Hematopoietic multipotent progenitor cell treated with erythropoietin and hydrocortisone succinate and interleukin-3 and kit ligand, for 8 days (in vitro differentiated cells): ENCODE data around the gene NEU2.

Experiments used
- DNase-seq: peaks from one replicate; pipeline ENCODE4 v3.0.0-alpha.2; 2015

Gene NEU2

GRCh38 chr2:233081232-233081730, 48.8 kb downstream of the NEU2 start:
- no peak for DNase-seq

GRCh38 chr2:233081731-233082221, 49.3 kb downstream of the NEU2 start:
- DNase-seq, result no peak

- no peak for DNase-seq
Observed at GRCh38 chr2:233082222-233082930, 49.9 kb downstream of the NEU2 start.

- peak; percentile 52 for DNase-seq
Observed at GRCh38 chr2:233082931-233083755, 50.7 kb downstream of the NEU2 start.

GRCh38 chr2:233083782-233084181, 51.3 kb downstream of the NEU2 start:
- no peak for DNase-seq

GRCh38 chr2:233084488-233084887, 52.0 kb downstream of the NEU2 start:
- DNase-seq, result peak; percentile 40
